SU-DHL-6 (cell line): ENCODE measurements around the gene ARHGAP4.

Experiments
- H2AFZ ChIP-seq: fragments of 200-600 bp; sonication (generic); 2 replicates; pipeline ENCODE4 v1.6.1; 2014; ENCODE audit warnings: low read depth, mild to moderate bottlenecking, moderate library complexity, mixed read lengths, antibody characterized with exemption, low read length; ENCODE audit not compliant: severe bottlenecking
- H3F3A ChIP-seq: fragments of 200-600 bp; shearing (Covaris generic); 2 replicates; pipeline ENCODE4 v1.6.0; 2016; ENCODE audit warnings: antibody characterized with exemption, mild to moderate bottlenecking; ENCODE audit not compliant: insufficient read depth
- H3K27ac ChIP-seq: fragments of 200-600 bp; sonication (generic); 2 replicates; pipeline ENCODE4 v1.5.1; 2016; ENCODE audit warnings: low read depth, mild to moderate bottlenecking, low read length, moderate library complexity, mixed read lengths
- H3K27me3 ChIP-seq: fragments of 200-600 bp; sonication (generic), shearing (Covaris generic); 2 replicates; pipeline ENCODE4 v1.6.0; 2014; ENCODE audit warnings: mild to moderate bottlenecking, low read length
- H3K36me3 ChIP-seq: fragments of 200-600 bp; sonication (generic); 2 replicates; pipeline ENCODE4 v1.6.1; 2014; ENCODE audit warnings: mild to moderate bottlenecking, low read length, mixed read lengths
- H3K4me2 ChIP-seq: fragments of 300-600, 200-600 bp; shearing (Covaris generic), sonication (generic); 2 replicates; pipeline ENCODE4 v1.6.0; 2014; ENCODE audit warnings: low read length, low read depth, mild to moderate bottlenecking; ENCODE audit not compliant: poor library complexity, severe bottlenecking
- H3K4me3 ChIP-seq: fragments of 200-600 bp; sonication (generic); 2 replicates; pipeline ENCODE4 v1.5.1; 2014; ENCODE audit warnings: antibody characterized with exemption, low read length, mild to moderate bottlenecking, mixed read lengths; ENCODE audit not compliant: insufficient read depth, poor library complexity, severe bottlenecking
- H3K79me2 ChIP-seq: fragments of 200-600 bp; sonication (generic); 2 replicates; pipeline ENCODE4 v1.6.1; 2014; ENCODE audit warnings: mild to moderate bottlenecking, low read length, moderate library complexity; ENCODE audit not compliant: insufficient read depth
- H3K9ac ChIP-seq: fragments of 200-600 bp; sonication (generic); 2 replicates; pipeline ENCODE4 v1.7.0; 2014; ENCODE audit warnings: mild to moderate bottlenecking, low read length
- H3K9me2 ChIP-seq: fragments of 200-600 bp; sonication (generic); replicated peaks from 2 replicates; pipeline ENCODE4 v1.6.1; 2014; ENCODE audit warnings: low read length; ENCODE audit not compliant: insufficient read depth
- H3K9me3 ChIP-seq: fragments of 200-600 bp; sonication (generic); 2 replicates; pipeline ENCODE4 v1.6.1; 2014; ENCODE audit warnings: low read length, mixed read lengths; ENCODE audit not compliant: insufficient read depth
- H4K20me1 ChIP-seq: fragments of 200-600 bp; sonication (generic); 2 replicates; pipeline ENCODE4 v1.6.1; 2014; ENCODE audit warnings: low read depth, mild to moderate bottlenecking, antibody characterized with exemption, low read length, moderate library complexity, mixed read lengths
- CTCF ChIP-seq: fragments of 200-600 bp; sonication (generic); IDR thresholded peaks from one replicate; pipeline ENCODE4 v1.5.1; 2017; ENCODE audit warnings: antibody characterized with exemption, mild to moderate bottlenecking, low read length, moderate library complexity; ENCODE audit not compliant: insufficient read depth, poor library complexity, severe bottlenecking
- EZH2phosphoT487 ChIP-seq: fragments of 200-600 bp; sonication (generic), shearing (Covaris generic); conservative IDR thresholded peaks from 2 replicates; pipeline ENCODE4 v1.6.1; 2018; ENCODE audit warnings: mild to moderate bottlenecking, antibody characterized with exemption, low read length, moderate library complexity, mixed read lengths

The ARHGAP4 gene

GRCh38 chrX:153926858-153927671, 1.0 kb upstream of the ARHGAP4 start:
- Histone ChIP-seq H3K79me2 (peaks cover 16% of the 10 kb centered on the region; the same call in 1 of the 2 replicates), H2AFZ (no peak overlapping the region), H4K20me1 (no peaks in the 10 kb centered on the region), H3K27me3 (no peaks in the 10 kb centered on the region), H3F3A (peaks cover 22% of the 10 kb centered on the region), H3K4me2 (peak overlapping the region; percentile 78), H3K9me3 (no peaks in the 10 kb centered on the region), H3K9ac (peak overlapping the region; percentile 98), H3K36me3 (no peaks in the 10 kb centered on the region), H3K27ac (peak overlapping the region; percentile 100), H3K4me3 (peak overlapping the region; percentile 65), H3K9me2 (no peaks in the 10 kb centered on the region)
- TF ChIP-seq CTCF = no peak
- TF ChIP-seq EZH2phosphoT487 = no peak

GRCh38 chrX:153926552-153926857, 441 bp upstream of the ARHGAP4 start:
- Histone ChIP-seq H3K27ac (peak overlapping the region; percentile 100), H3K4me3 (peak overlapping the region; percentile 72), H3K4me2 (peak overlapping the region; percentile 78), H3K9me2 (no peaks in the 10 kb centered on the region), H3K36me3 (no peaks in the 10 kb centered on the region), H3F3A (peaks cover 22% of the 10 kb centered on the region), H3K27me3 (no peaks in the 10 kb centered on the region), H3K9ac (peak overlapping the region; percentile 98), H3K79me2 (peaks cover 16% of the 10 kb centered on the region; the same call in 1 of the 2 replicates), H4K20me1 (no peaks in the 10 kb centered on the region), H2AFZ (no peak overlapping the region), H3K9me3 (no peaks in the 10 kb centered on the region)
- TF ChIP-seq CTCF (no peak), EZH2phosphoT487 (no peak)

- Histone ChIP-seq H3K36me3 (no peaks in the 10 kb centered on the region), H3K79me2 (peaks cover 16% of the 10 kb centered on the region; the same call in 1 of the 2 replicates), H3K9me3 (no peaks in the 10 kb centered on the region), H3K27me3 (no peaks in the 10 kb centered on the region), H2AFZ (no peak overlapping the region), H3F3A (peaks cover 22% of the 10 kb centered on the region), H3K4me3 (peak overlapping the region; percentile 72), H3K4me2 (peak overlapping the region; percentile 78), H3K9ac (peak overlapping the region; percentile 98), H3K9me2 (no peaks in the 10 kb centered on the region), H3K27ac (peak overlapping the region; percentile 100), H4K20me1 (no peaks in the 10 kb centered on the region)
- no peak for TF ChIP-seq CTCF
- TF ChIP-seq EZH2phosphoT487 = no peak
Measured at GRCh38 chrX:153925387-153925738, 701 bp downstream of the ARHGAP4 start.
